HEK293 (cell line): ENCODE measurements around the gene CSAG3.
"Not testable (repeated sequence)": the region's sequence is repeated elsewhere in the genome, so short reads cannot be mapped to it uniquely, and the experiment has no call there.

Experiments used
- CTCF ChIA-PET: fragments of 350-600 bp; formaldehyde crosslinking; extraction: SDS; loops from one replicate; lab custom pipeline; 2021; ENCODE audit warnings: antibody characterized with exemption; lab: Yijun Ruan, JAX
- POLR2A ChIA-PET: fragments of 300-600 bp; formaldehyde crosslinking; extraction: SDS; loops from one replicate; lab custom pipeline; 2020; ENCODE audit warnings: antibody characterized with exemption, inconsistent platforms; lab: Yijun Ruan, JAX
- H3K27ac ChIP-seq: fragments of 200-500 bp; sonication (Bioruptor generic); 2 replicates; pipeline ENCODE4 v1.5.1; 2014; ENCODE audit warnings: low read depth, low read length, control low read depth, inconsistent platforms; ENCODE audit errors: extremely low read depth
- H3K36me3 ChIP-seq, 2 experiments: fragments of 200-500 bp in 1 of 2; sonication (Bioruptor generic) in 1 of 2; 1 replicate in 1 of 2; 2 replicates in 1 of 2; pipeline ENCODE4 v1.5.1; 2014 to 2017; ENCODE audit warnings: inconsistent platforms in 2 of 2, low read length in 2 of 2; ENCODE audit not compliant: control insufficient read depth in 2 of 2, insufficient read depth in 1 of 2
- H3K4me1 ChIP-seq: fragments of 200-500 bp; sonication (Bioruptor generic); 2 replicates; pipeline ENCODE4 v1.5.1; 2014; ENCODE audit warnings: mild to moderate bottlenecking, low read length, inconsistent platforms; ENCODE audit not compliant: control insufficient read depth, insufficient read depth
- H3K4me3 ChIP-seq: 2 replicates; pipeline ENCODE4 v1.5.1; 2011; ENCODE audit warnings: low read depth, mild to moderate bottlenecking, control low read depth, low read length, moderate library complexity
- H3K9me3 ChIP-seq: fragments of 200-500 bp; sonication (Bioruptor generic); 2 replicates; pipeline ENCODE4 v1.5.1; 2014; ENCODE audit warnings: low read depth, low read length, inconsistent platforms; ENCODE audit not compliant: control insufficient read depth, insufficient read depth
- KLF10 ChIP-seq: fragments of 450-650 bp; IDR thresholded peaks from 2 replicates; pipeline ENCODE4 v1.5.1; 2018; ENCODE audit warnings: missing biosample characterization, mild to moderate bottlenecking, missing genetic modification characterization
- TRIM28 ChIP-seq: IDR thresholded peaks from 2 replicates; pipeline ENCODE4 v1.6.1; 2011; ENCODE audit warnings: low read length, control low read depth, borderline replicate concordance
- ZNF140 ChIP-seq: fragments of 450-650 bp; formaldehyde crosslinking; IDR thresholded peaks from 2 replicates; pipeline ENCODE4 v1.5.1; 2016; ENCODE audit warnings: missing biosample characterization, missing genetic modification characterization
- ZNF175 ChIP-seq: fragments of 450-650 bp; formaldehyde crosslinking; IDR thresholded peaks from 2 replicates; pipeline ENCODE4 v1.5.1; 2016; ENCODE audit warnings: missing biosample characterization, missing genetic modification characterization
- ZNF184 ChIP-seq: fragments of 450-650 bp; IDR thresholded peaks from 2 replicates; pipeline ENCODE4 v1.5.1; 2018; ENCODE audit warnings: missing biosample characterization, mild to moderate bottlenecking, missing genetic modification characterization
- ZNF202 ChIP-seq: fragments of 450-650 bp; formaldehyde crosslinking; IDR thresholded peaks from 2 replicates; pipeline ENCODE4 v1.5.1; 2016; ENCODE audit warnings: missing biosample characterization, missing genetic modification characterization, borderline replicate concordance
- ZNF211 ChIP-seq: fragments of 450-650 bp; formaldehyde crosslinking; IDR thresholded peaks from 2 replicates; pipeline ENCODE4 v1.5.1; 2016; ENCODE audit warnings: low read depth, missing biosample characterization, missing genetic modification characterization
- ZNF302 ChIP-seq: fragments of 450-650 bp; formaldehyde crosslinking; IDR thresholded peaks from 2 replicates; pipeline ENCODE4 v1.5.1; 2016; ENCODE audit warnings: missing biosample characterization, missing genetic modification characterization, low read depth
- ZNF510 ChIP-seq: fragments of 450-650 bp; formaldehyde crosslinking; IDR thresholded peaks from 2 replicates; pipeline ENCODE4 v1.5.1; 2018; ENCODE audit warnings: mild to moderate bottlenecking, missing genetic modification characterization, missing biosample characterization; ENCODE audit not compliant: insufficient replicate concordance
- ZNF621 ChIP-seq: fragments of 450-650 bp; formaldehyde crosslinking; IDR thresholded peaks from 2 replicates; pipeline ENCODE4 v1.5.1; 2017; ENCODE audit warnings: missing biosample characterization, missing genetic modification characterization
- ZNF658 ChIP-seq: fragments of 450-650 bp; formaldehyde crosslinking; IDR thresholded peaks from 2 replicates; pipeline ENCODE4; 2016; ENCODE audit warnings: missing biosample characterization, missing genetic modification characterization
- ZNF785 ChIP-seq: fragments of 450-650 bp; formaldehyde crosslinking; IDR thresholded peaks from 2 replicates; pipeline ENCODE4 v1.5.1; 2016; ENCODE audit warnings: missing biosample characterization, missing genetic modification characterization
- ZSCAN23 ChIP-seq: fragments of 450-650 bp; formaldehyde crosslinking; IDR thresholded peaks from 2 replicates; pipeline ENCODE4 v1.5.1; 2016; ENCODE audit warnings: missing biosample characterization, missing genetic modification characterization
- TF ChIP-seq, protein P1 (sequence below): fragments of 450-650 bp; formaldehyde crosslinking; IDR thresholded peaks from 2 replicates; pipeline ENCODE4 v1.5.1; 2016; ENCODE audit warnings: missing biosample characterization, missing genetic modification characterization

Gene CSAG3

GRCh38 chrX:152758918-152759317 is at the start of gene CSAG3:
Gene CSAG3 (plus strand): TSS chrX:152759218.
- H3K9me3 ChIP-seq, H3K4me1 ChIP-seq, H3K4me3 ChIP-seq, CTCF ChIA-PET, POLR2A ChIA-PET, H3K27ac ChIP-seq, H3K36me3 ChIP-seq: not testable (repeated sequence)

- H3K4me3 ChIP-seq, H3K4me1 ChIP-seq, H3K36me3 ChIP-seq, H3K9me3 ChIP-seq, H3K27ac ChIP-seq, POLR2A ChIA-PET, CTCF ChIA-PET: not testable (repeated sequence)
Observed at GRCh38 chrX:152713195-152713594, 45.8 kb upstream of the CSAG3 start.

DNA sequence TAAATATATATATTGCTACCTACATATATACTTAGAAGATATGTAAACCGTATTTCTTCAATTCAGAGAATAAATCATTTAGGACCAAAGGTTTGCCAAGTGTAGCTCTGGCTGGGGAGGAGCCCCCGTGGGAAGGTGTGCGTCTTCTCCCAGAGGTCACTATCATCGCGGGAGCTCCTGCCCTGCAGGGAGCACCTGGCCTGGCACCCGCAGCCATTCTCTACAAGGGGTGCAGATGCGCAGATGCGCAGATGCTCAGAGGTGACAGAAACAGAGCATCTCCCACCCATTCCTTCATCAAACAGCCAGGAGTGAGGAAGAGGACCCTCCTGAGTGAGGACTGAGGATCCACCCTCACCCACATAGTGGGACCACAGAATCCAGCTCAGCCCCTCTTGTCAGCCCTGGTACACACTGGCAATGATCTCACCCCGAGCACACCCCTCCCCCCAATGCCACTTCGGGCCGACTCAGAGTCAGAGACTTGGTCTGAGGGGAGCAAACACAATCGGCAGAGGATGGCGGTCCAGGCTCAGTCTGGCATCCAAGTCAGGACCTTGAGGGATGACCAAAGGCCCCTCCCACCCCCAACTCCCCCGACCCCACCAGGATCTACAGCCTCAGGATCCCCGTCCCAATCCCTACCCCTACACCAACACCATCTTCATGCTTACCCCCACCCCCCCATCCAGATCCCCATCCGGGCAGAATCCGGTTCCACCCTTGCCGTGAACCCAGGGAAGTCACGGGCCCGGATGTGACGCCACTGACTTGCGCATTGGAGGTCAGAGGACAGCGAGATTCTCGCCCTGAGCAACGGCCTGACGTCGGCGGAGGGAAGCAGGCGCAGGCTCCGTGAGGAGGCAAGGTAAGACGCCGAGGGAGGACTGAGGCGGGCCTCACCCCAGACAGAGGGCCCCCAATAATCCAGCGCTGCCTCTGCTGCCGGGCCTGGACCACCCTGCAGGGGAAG is 44.9 kb upstream of the CSAG3 start, which contains the start of gene MAGEA2B:
Gene MAGEA2B, plus strand, starts transcription at position 814 of the 973 bp plus-strand sequence. CDS start 2,479 bp downstream, outside the sequence.
- H3K27ac ChIP-seq, H3K36me3 ChIP-seq, POLR2A ChIA-PET, H3K4me1 ChIP-seq, CTCF ChIA-PET, H3K4me3 ChIP-seq, H3K9me3 ChIP-seq: not testable (repeated sequence)

GRCh38 chrX:152725409-152725808 is 33.6 kb upstream of the CSAG3 start:
- Histone ChIP-seq H3K36me3 (no peaks in the 10 kb centered on the region), H3K4me3 (no peak overlapping the region), H3K4me1 (no peaks in the 10 kb centered on the region), H3K9me3 (no peaks in the 10 kb centered on the region), H3K27ac (no peak overlapping the region)
- POLR2A ChIA-PET: no interaction called here
- CTCF ChIA-PET: no interaction called here
- TF ChIP-seq ZNF184 (tag by site-specific recombination) (no peak), KLF10 (tag by site-specific recombination) (no peak), ZNF510 (tag by site-specific recombination) (no peak), ZNF658 (no peak), ZNF621 (tag by site-specific recombination) (no peak), ZSCAN23 (tag by site-specific recombination) (no peak), ZNF175 (no peak), ZNF785 (no peak), ZNF211 (tag by site-specific recombination) (no peak), ZNF202 (no peak), ZNF302 (tag by site-specific recombination) (no peak), ZNF140 (tag by site-specific recombination) (no peak), TRIM28 (no peak)
- TF ChIP-seq, protein P1, sequence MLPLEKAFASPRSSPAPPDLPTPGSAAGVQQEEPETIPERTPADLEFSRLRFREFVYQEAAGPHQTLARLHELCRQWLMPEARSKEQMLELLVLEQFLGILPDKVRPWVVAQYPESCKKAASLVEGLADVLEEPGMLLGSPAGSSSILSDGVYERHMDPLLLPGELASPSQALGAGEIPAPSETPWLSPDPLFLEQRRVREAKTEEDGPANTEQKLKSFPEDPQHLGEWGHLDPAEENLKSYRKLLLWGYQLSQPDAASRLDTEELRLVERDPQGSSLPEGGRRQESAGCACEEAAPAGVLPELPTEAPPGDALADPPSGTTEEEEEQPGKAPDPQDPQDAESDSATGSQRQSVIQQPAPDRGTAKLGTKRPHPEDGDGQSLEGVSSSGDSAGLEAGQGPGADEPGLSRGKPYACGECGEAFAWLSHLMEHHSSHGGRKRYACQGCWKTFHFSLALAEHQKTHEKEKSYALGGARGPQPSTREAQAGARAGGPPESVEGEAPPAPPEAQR (tag by site-specific recombination): no peak
